ENCODE measurements around the gene SLAMF8. TPM values are rescaled to one million over a fixed set of nuclear protein-coding genes. Genes with fewer than 3 reads are reported as not detected.

SLAMF8 gene
- total RNA-seq, 1 donor from 2014 or later = 0.27 TPM

DNA sequence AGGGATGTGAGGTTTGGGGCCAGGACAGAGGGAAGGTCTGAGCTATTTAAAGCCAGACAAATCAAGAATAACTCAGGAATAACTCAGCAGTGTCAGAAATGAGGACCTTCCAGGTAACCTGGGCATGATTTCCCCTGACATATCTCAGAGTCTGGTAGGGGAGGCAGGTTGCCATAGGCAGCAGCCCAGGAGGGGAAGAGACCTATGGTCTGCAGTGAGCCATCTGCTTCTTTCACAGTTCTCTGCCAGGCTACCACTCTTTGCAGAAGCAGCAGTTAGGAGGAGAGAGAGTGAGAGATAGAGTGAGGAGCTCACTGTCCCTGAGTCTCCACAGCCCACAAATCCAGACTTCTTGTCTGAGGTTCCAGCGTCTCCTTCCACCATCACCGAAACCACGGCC lies 42.1 kb downstream of the SLAMF8 start:
- no peak for DNase-seq
- no peak for ATAC-seq (ENCODE audit: low read depth)
- Mint-ChIP-seq H3K4me3 (no peak overlapping the region), H3K4me1 (no peaks in the 10 kb centered on the region), H3K27ac (no peak overlapping the region), H3K27me3 (peaks cover 5% of the 10 kb centered on the region), H3K9me3 (no peaks in the 10 kb centered on the region), H3K36me3 (ENCODE audit: low read depth) (no peaks in the 10 kb centered on the region)
- CTCF ChIA-PET = no interaction called here
- POLR2A ChIA-PET = no interaction called here
- intact Hi-C loops (cut with micrococcal nuclease) = no loop called here
- no peak for TF ChIP-seq CTCF (IDR thresholded peaks at IDR 0.05)

DNA sequence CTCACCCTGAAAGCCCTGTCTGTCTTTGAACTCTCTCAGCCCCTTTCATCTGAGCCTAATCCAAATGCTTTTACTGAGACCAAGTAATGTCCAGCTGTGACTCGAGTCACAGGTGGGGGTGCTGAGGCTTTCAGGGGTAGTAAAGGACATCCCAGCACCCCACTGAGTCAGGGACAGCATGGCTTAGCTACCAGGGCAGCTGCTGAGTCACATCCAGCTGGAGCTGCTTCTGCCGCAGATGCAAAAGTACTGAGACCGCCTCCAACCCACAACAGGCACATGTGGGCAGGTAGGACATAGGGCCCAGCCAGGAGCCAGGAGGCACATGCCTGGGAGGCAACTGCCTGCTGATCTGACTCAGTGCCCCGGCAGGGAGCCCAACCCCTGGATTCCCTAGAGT lies 42.5 kb downstream of the SLAMF8 start:
- intact Hi-C loops (cut with micrococcal nuclease) = no loop called here
- H3K36me3 Mint-ChIP-seq (ENCODE audit: low read depth) = no peaks in the 10 kb centered on the region
- H3K27ac Mint-ChIP-seq = no peak overlapping the region
- ATAC-seq (ENCODE audit: low read depth) (no peak), DNase-seq (no peak)
- no peak overlapping the region for H3K4me3 Mint-ChIP-seq
- peaks cover 5% of the 10 kb centered on the region for H3K27me3 Mint-ChIP-seq
- ChIA-PET CTCF (no interaction called here), POLR2A (no interaction called here)
- TF ChIP-seq CTCF (IDR thresholded peaks at IDR 0.05) = no peak
- H3K9me3 Mint-ChIP-seq = no peaks in the 10 kb centered on the region
- H3K4me1 Mint-ChIP-seq = no peaks in the 10 kb centered on the region

DNA sequence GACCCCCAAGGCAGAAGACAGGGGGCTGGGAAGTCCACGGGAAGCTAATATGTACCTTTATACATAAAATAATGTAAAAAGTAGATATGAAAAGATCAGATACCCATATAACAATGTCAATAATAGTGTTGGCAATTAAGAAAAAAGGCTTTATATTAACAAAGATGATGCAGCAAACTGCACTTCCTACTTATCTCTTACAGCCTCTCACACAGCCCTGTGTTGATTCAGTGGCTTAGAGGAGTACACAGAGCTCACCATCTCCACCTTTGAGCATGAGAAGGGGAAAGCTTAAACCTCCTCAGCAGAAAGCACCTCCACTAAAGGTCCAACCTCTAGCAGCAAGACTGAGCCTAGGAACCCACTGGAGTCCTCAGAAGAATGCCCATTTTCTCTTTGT lies 42.9 kb downstream of the SLAMF8 start:
- no peak for DNase-seq
- H3K27me3 Mint-ChIP-seq = peaks cover 5% of the 10 kb centered on the region
- H3K36me3 Mint-ChIP-seq (ENCODE audit: low read depth) = no peaks in the 10 kb centered on the region
- no peaks in the 10 kb centered on the region for H3K4me1 Mint-ChIP-seq
- H3K9me3 Mint-ChIP-seq = no peaks in the 10 kb centered on the region
- TF ChIP-seq CTCF (IDR thresholded peaks at IDR 0.05) = no peak
- H3K27ac Mint-ChIP-seq = no peak overlapping the region
- POLR2A ChIA-PET = no interaction called here
- intact Hi-C loops (cut with micrococcal nuclease) = no loop called here
- CTCF ChIA-PET = no interaction called here
- ATAC-seq (ENCODE audit: low read depth) = no peak
- no peak overlapping the region for H3K4me3 Mint-ChIP-seq

- POLR2A ChIA-PET = interaction anchor here (0.6 kb wide), 1 partner anchor 20 kb away, joined by 3 read pairs; no protein-coding TSS in a partner anchor
- CTCF ChIA-PET = no interaction called here
- Mint-ChIP-seq H3K27me3 (peaks cover 5% of the 10 kb centered on the region), H3K9me3 (no peaks in the 10 kb centered on the region), H3K27ac (no peak overlapping the region), H3K4me1 (no peaks in the 10 kb centered on the region), H3K36me3 (ENCODE audit: low read depth) (no peaks in the 10 kb centered on the region), H3K4me3 (no peak overlapping the region)
- ATAC-seq (ENCODE audit: low read depth) (no peak), DNase-seq (no peak)
- intact Hi-C loops (cut with micrococcal nuclease) = no loop called here
- TF ChIP-seq CTCF (IDR thresholded peaks at IDR 0.05) = no peak
Observed at GRCh38 chr1:159870704-159871103, 44.0 kb downstream of the SLAMF8 start.

DNA sequence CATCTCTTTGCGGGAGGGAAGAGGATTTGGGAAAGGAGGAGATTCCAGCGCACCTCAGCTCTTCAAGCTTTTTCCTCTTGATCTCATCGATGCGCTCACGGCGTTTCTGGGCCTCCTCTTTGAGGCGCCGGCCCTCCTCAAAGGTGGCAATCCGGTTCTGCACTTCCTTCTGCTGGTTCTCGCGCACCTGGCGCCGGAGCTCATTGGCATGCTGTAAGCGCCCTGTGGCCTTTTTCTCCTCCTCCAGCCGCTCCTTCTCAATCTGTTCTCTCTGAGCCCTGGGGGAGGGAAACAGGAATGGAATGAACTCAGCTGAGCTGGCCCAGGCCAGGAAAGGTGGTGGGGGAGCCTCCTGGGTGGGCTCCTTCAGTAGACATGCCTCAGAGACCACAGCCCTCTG lies 46.2 kb downstream of the SLAMF8 start:
- H3K36me3 Mint-ChIP-seq (ENCODE audit: low read depth) = no peaks in the 10 kb centered on the region
- no peaks in the 10 kb centered on the region for H3K4me1 Mint-ChIP-seq
- ChIA-PET CTCF (interaction anchor here (1.0 to 1.4 kb wide), 3 partner anchors 9 to 20 kb away, joined by 3 read pairs; no protein-coding TSS in a partner anchor), POLR2A (no interaction called here)
- DNase-seq = no peak
- no peak for TF ChIP-seq CTCF (IDR thresholded peaks at IDR 0.05)
- peaks cover 5% of the 10 kb centered on the region for H3K27me3 Mint-ChIP-seq
- H3K4me3 Mint-ChIP-seq = no peak overlapping the region
- ATAC-seq (ENCODE audit: low read depth) = no peak
- H3K9me3 Mint-ChIP-seq = no peaks in the 10 kb centered on the region
- intact Hi-C loops (cut with micrococcal nuclease) = no loop called here
- no peak overlapping the region for H3K27ac Mint-ChIP-seq
